Measurements from ENCODE around the gene ZRANB3. TPM values are rescaled to one million over a fixed set of nuclear protein-coding genes. Genes with fewer than 3 reads are reported as not detected.
"Not testable (repeated sequence)": the region's sequence is repeated elsewhere in the genome, so short reads cannot be mapped to it uniquely, and the experiment has no call there.

The ZRANB3 gene
- polyA plus RNA-seq, 4 donors, result 0.81 to 3.6 (median 3.0) TPM; not detected in 1

DNA sequence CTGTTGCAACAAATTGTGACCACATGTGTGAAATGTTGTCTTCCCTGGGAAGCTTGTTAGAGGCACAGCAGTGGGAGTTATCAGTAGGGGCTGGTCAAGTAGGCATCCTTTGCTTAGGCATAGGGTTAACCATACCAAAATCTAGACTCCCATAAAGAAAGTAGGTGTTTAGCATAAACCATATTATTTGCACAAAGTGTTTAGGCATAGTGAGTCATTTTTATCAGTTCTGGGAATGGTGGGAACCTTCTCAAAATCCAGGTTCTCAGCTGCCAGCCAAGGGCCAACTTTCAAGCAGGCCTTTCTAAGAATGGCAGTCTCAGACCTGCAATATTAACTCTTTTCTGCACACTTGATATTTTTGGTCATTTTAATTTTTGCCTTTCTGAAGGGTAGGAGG is 390.4 kb downstream of the ZRANB3 start:
- no peak for DNase-seq
- peaks cover 2 to 35% (median 13%) of the 10 kb centered on the region in 3 donors for H3K36me3 ChIP-seq (ENCODE audit: control insufficient read depth in 3 of 3, insufficient read depth in 2 of 3, low read depth in 1 of 3, low read length in 3 of 3)
- no peak overlapping the region for H3K27ac ChIP-seq (ENCODE audit: low read depth in 1 of 3, low read length in 2 of 3)
- no peaks in the 10 kb centered on the region for H3K27me3 ChIP-seq (ENCODE audit: control insufficient read depth in 3 of 3, insufficient read depth in 3 of 3, low read length in 3 of 3)
- no peak overlapping the region for H3K4me3 ChIP-seq (ENCODE audit: low read depth in 1 of 3, low read length in 3 of 3)
- H3K4me1 ChIP-seq (ENCODE audit: control insufficient read depth in 3 of 3, insufficient read depth in 2 of 3, low read depth in 1 of 3, low read length in 2 of 3), result no peaks in the 10 kb centered on the region
- peaks cover 0 to 12% of the 10 kb centered on the region in 2 donors for H3K9me3 ChIP-seq (ENCODE audit: control insufficient read depth in 2 of 2, insufficient read depth in 1 of 2, low read depth in 1 of 2, low read length in 1 of 2)
- FAIRE-seq, result no peak

DNA sequence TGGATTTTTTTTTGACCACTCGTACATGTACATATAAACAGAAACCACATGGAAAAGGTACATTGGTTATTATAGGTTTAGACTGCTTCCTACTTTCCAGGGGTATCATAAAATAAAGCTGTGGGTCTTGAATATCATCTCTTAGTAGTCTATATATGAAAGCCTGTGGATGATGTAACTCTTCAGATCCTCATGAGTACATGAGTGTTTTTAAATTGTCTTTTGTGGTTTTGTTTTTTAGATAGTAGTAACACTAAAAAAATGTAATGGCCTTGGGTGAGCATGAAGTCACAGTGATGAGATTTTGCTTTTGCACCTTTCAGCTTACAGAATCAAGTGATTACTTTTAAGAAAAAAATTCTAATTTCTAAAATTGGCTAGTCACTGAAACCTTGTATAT is 398.7 kb downstream of the ZRANB3 start:
- Histone ChIP-seq H3K27me3 (ENCODE audit: control insufficient read depth in 3 of 3, insufficient read depth in 3 of 3, low read length in 3 of 3) (no peaks in the 10 kb centered on the region), H3K36me3 (ENCODE audit: control insufficient read depth in 3 of 3, insufficient read depth in 2 of 3, low read depth in 1 of 3, low read length in 3 of 3) (peaks cover 2 to 25% (median 9%) of the 10 kb centered on the region in 3 donors), H3K27ac (ENCODE audit: low read depth in 1 of 3, low read length in 2 of 3) (no peak overlapping the region), H3K9me3 (ENCODE audit: control insufficient read depth in 2 of 2, insufficient read depth in 1 of 2, low read depth in 1 of 2, low read length in 1 of 2) (no peaks in the 10 kb centered on the region), H3K4me1 (ENCODE audit: control insufficient read depth in 3 of 3, insufficient read depth in 2 of 3, low read depth in 1 of 3, low read length in 2 of 3) (no peaks in the 10 kb centered on the region), H3K4me3 (ENCODE audit: low read depth in 1 of 3, low read length in 3 of 3) (no peak overlapping the region)
- DNase-seq (no peak), FAIRE-seq (no peak)
- 76 to 91% (median 91%) methylated on average over 1 of the region's 1 CpG for WGBS, 3 donors

DNA sequence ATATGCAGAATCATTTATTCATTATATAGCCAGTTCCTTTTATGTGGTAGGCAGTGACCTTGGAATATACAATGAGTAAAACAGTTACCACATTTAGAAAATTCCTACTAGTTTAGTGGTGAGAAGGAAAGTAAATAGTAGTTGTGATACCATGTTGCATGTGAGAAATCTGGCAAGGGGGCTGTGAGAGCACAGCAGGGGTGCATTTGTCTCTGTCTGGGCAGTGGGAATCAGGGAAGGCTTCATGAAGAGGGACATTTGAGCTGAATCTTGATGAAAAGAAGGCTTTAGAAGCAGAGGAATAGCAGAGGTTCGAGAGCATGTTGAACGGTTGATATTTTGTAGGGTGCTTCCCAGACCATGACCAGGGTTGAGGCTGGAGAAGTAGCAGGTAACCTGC is 400.3 kb downstream of the ZRANB3 start:
- no peaks in the 10 kb centered on the region for H3K4me1 ChIP-seq (ENCODE audit: control insufficient read depth in 3 of 3, insufficient read depth in 2 of 3, low read depth in 1 of 3, low read length in 2 of 3)
- FAIRE-seq (no peak), DNase-seq (no peak)
- no peak overlapping the region for H3K27ac ChIP-seq (ENCODE audit: low read depth in 1 of 3, low read length in 2 of 3)
- no peaks in the 10 kb centered on the region for H3K27me3 ChIP-seq (ENCODE audit: control insufficient read depth in 3 of 3, insufficient read depth in 3 of 3, low read length in 3 of 3)
- H3K9me3 ChIP-seq (ENCODE audit: control insufficient read depth in 2 of 2, insufficient read depth in 1 of 2, low read depth in 1 of 2, low read length in 1 of 2), result no peaks in the 10 kb centered on the region
- 94 to 98% (median 95%) methylated on average over 2 of the region's 2 CpGs for WGBS, 3 donors
- H3K4me3 ChIP-seq (ENCODE audit: low read depth in 1 of 3, low read length in 3 of 3), result no peak overlapping the region
- peaks cover 2 to 24% (median 10%) of the 10 kb centered on the region in 3 donors for H3K36me3 ChIP-seq (ENCODE audit: control insufficient read depth in 3 of 3, insufficient read depth in 2 of 3, low read depth in 1 of 3, low read length in 3 of 3)

DNA sequence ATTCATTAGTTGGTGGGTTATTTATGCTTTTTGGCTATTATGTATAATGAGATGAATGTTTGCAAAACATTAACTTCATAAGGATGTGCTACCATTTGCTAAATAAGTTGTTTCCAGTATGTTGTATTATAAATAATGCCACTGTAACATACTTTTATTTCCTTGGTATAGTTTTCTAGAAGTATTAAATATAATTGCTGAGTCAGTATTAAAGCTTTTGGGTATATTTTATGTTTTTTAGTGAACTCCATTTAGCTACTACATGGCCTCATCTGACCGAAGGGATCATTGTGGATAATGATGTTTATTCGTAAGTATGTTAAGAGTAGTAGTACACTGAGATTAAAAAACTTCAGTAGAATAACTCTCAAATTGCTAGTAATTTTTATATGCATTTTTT is 405.1 kb downstream of the ZRANB3 start:
- no peaks in the 10 kb centered on the region for H3K4me1 ChIP-seq (ENCODE audit: control insufficient read depth in 3 of 3, insufficient read depth in 2 of 3, low read depth in 1 of 3, low read length in 2 of 3)
- peaks cover 2 to 25% (median 7%) of the 10 kb centered on the region in 3 donors for H3K36me3 ChIP-seq (ENCODE audit: control insufficient read depth in 3 of 3, insufficient read depth in 2 of 3, low read depth in 1 of 3, low read length in 3 of 3)
- H3K27me3 ChIP-seq (ENCODE audit: control insufficient read depth in 3 of 3, insufficient read depth in 3 of 3, low read length in 3 of 3), result no peaks in the 10 kb centered on the region
- H3K27ac ChIP-seq (ENCODE audit: low read depth in 1 of 3, low read length in 2 of 3), result no peak overlapping the region
- DNase-seq, result no peak
- FAIRE-seq, result no peak
- 93 to 96% (median 96%) methylated on average over 2 of the region's 2 CpGs for WGBS, 3 donors
- H3K4me3 ChIP-seq (ENCODE audit: low read depth in 1 of 3, low read length in 3 of 3), result no peak overlapping the region
- H3K9me3 ChIP-seq (ENCODE audit: control insufficient read depth in 2 of 2, insufficient read depth in 1 of 2, low read depth in 1 of 2, low read length in 1 of 2), result no peaks in the 10 kb centered on the region

DNA sequence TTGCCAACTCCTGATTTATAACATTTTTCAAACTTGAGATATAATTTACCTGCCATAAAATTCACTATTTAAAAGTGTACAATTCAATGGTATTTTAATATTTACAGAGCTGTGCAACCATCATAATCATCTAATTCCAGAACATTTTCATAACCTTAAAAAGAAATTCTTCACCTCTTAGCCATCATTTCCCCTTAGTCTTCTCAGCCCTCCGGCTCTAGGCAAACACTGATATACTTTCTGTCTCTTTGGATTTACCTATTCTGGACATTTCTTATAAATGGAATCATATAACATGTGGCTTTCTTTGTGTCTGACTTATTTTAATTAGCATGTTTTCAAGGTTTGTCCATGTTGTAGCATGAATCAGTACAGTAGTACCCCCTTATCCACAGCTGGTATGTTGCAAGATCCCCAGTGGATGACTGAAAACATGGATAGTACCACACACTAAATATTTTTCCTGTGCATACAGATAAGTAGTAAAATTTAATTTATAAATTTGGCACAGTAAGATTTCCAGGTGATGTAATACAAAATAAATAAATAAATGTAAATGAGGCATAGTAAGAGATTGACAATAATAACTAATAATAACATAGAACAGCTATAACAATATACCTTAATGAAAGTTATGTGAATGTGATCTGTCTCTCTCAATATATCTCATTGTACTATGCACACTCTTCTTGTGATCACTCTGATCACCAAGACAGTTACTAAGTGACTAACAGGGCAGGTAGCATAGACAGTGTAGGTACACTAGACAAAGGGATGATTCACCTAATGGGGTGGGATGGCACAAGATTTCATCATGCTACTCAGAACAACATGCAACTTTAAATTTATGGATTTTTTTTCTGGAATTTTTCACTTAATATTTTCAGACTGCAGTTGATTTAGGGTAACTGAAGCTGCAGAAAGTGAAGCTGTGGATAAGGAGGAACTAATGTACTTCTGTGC is 405.8 kb downstream of the ZRANB3 start:
- H3K36me3 ChIP-seq (ENCODE audit: control insufficient read depth in 3 of 3, insufficient read depth in 2 of 3, low read depth in 1 of 3, low read length in 3 of 3), result peaks cover 2 to 22% (median 7%) of the 10 kb centered on the region in 3 donors

DNA sequence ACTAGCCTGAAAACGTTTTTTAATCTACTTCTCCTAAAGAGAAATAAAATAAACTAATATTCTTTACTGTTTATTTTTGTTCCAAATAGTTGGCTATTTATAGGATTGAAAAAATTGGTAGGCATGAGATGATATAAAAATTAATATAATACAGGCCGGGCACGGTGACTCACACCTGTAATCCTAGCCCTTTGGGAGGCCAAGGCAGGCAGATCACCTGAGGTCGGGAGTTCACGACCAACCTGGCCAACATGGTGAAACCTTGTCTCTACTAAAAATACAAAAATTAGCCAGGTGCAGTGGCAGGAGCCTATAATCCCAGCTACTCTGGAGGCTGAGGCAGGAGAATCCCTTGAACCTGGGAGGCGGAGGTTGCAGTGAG is 409.4 kb downstream of the ZRANB3 start:
- WGBS, 3 donors, result 85 to 92% (median 89%) methylated on average over 6 of the region's 6 CpGs
- peaks cover 0 to 13% (median 7%) of the 10 kb centered on the region in 3 donors for H3K36me3 ChIP-seq (ENCODE audit: control insufficient read depth in 3 of 3, insufficient read depth in 2 of 3, low read depth in 1 of 3, low read length in 3 of 3)
- H3K27me3 ChIP-seq (ENCODE audit: control insufficient read depth in 3 of 3, insufficient read depth in 3 of 3, low read length in 3 of 3); H3K9me3 ChIP-seq (ENCODE audit: control insufficient read depth in 2 of 2, insufficient read depth in 1 of 2, low read depth in 1 of 2, low read length in 1 of 2); H3K4me1 ChIP-seq (ENCODE audit: control insufficient read depth in 3 of 3, insufficient read depth in 2 of 3, low read depth in 1 of 3, low read length in 2 of 3); DNase-seq; H3K27ac ChIP-seq (ENCODE audit: low read depth in 1 of 3, low read length in 2 of 3); H3K4me3 ChIP-seq (ENCODE audit: low read depth in 1 of 3, low read length in 3 of 3); FAIRE-seq: not testable (repeated sequence)

More for the DNA sequence above, 405.8 kb downstream of the ZRANB3 start:
- 98 to 100% (median 100%) methylated on average over 1 of the region's 1 CpG for WGBS, 3 donors
- no peaks in the 10 kb centered on the region for H3K27me3 ChIP-seq (ENCODE audit: control insufficient read depth in 3 of 3, insufficient read depth in 3 of 3, low read length in 3 of 3)
- peak; percentile 64 for FAIRE-seq
- no peaks in the 10 kb centered on the region for H3K9me3 ChIP-seq (ENCODE audit: control insufficient read depth in 2 of 2, insufficient read depth in 1 of 2, low read depth in 1 of 2, low read length in 1 of 2)
- no peak overlapping the region for H3K27ac ChIP-seq (ENCODE audit: low read depth in 1 of 3, low read length in 2 of 3)
- H3K4me1 ChIP-seq (ENCODE audit: control insufficient read depth in 3 of 3, insufficient read depth in 2 of 3, low read depth in 1 of 3, low read length in 2 of 3), result no peaks in the 10 kb centered on the region
- no peak overlapping the region for H3K4me3 ChIP-seq (ENCODE audit: low read depth in 1 of 3, low read length in 3 of 3)
- no peak for DNase-seq

DNA sequence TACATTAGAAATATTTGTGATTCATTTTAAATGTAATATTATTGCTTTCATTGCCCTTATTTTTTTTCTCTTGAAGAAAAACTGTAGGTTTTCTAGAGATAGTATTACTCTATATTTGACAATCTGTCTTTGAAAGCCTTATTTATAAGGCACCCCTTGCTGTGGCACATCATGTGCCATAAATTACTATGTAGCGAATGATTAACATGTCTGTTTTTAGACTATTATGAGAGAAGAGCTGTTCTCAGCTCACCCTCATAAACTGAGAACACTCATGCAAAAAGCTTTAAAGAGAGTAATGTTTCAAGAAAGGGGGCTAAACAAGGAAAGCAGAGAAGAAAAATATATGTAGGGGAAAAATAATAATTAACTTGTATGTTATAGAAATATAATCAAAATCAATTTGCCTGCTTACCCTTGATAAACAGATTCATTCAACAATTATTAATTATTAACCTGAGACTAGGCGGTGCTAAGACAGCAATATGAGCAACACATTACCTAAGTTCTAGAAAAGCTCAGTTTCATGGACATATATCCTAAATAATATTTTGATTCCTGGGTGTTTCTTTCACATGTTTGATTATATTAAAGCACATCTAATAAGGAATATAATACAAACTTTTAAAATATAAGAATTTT is 409.9 kb downstream of the ZRANB3 start:
- FAIRE-seq (peak; percentile 33), DNase-seq (peak; percentile 26 to 40)
- 34 to 65% (median 51%) methylated on average over 2 of the region's 2 CpGs for WGBS, 3 donors
- Histone ChIP-seq H3K4me1 (ENCODE audit: control insufficient read depth in 3 of 3, insufficient read depth in 2 of 3, low read depth in 1 of 3, low read length in 2 of 3) (no peaks in the 10 kb centered on the region), H3K36me3 (ENCODE audit: control insufficient read depth in 3 of 3, insufficient read depth in 2 of 3, low read depth in 1 of 3, low read length in 3 of 3) (peaks cover 0 to 12% (median 5%) of the 10 kb centered on the region in 3 donors), H3K9me3 (ENCODE audit: control insufficient read depth in 2 of 2, insufficient read depth in 1 of 2, low read depth in 1 of 2, low read length in 1 of 2) (no peaks in the 10 kb centered on the region), H3K4me3 (ENCODE audit: low read depth in 1 of 3, low read length in 3 of 3) (no peak overlapping the region), H3K27me3 (ENCODE audit: control insufficient read depth in 3 of 3, insufficient read depth in 3 of 3, low read length in 3 of 3) (no peaks in the 10 kb centered on the region), H3K27ac (ENCODE audit: low read depth in 1 of 3, low read length in 2 of 3) (no peak overlapping the region)

DNA sequence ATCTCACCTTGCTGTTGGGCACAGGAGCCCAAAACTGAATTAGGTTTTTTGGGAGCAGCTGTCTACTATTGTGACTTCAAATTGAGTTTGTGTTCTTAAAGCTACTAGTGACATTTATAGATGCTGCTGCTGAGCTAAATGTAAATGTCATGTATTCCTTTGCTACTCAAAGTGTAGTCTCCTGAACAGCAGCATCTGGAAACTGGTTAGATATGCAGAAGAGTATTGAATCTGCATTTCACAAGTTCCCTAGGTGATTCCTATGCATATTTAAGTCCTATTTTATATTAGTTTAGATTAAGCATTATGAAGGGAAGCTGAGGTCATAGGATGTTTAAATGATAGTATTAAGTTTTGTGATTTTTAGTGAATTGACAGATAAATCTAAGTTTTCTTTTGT is 411.4 kb downstream of the ZRANB3 start:
- DNase-seq, result no peak
- FAIRE-seq, result no peak

More for the DNA sequence above, 411.4 kb downstream of the ZRANB3 start:
- no peak overlapping the region for H3K27ac ChIP-seq (ENCODE audit: low read depth in 1 of 3, low read length in 2 of 3)
- no peaks in the 10 kb centered on the region for H3K4me1 ChIP-seq (ENCODE audit: control insufficient read depth in 3 of 3, insufficient read depth in 2 of 3, low read depth in 1 of 3, low read length in 2 of 3)
- H3K27me3 ChIP-seq (ENCODE audit: control insufficient read depth in 3 of 3, insufficient read depth in 3 of 3, low read length in 3 of 3), result no peaks in the 10 kb centered on the region
- H3K9me3 ChIP-seq (ENCODE audit: control insufficient read depth in 2 of 2, insufficient read depth in 1 of 2, low read depth in 1 of 2, low read length in 1 of 2), result no peaks in the 10 kb centered on the region
- H3K36me3 ChIP-seq (ENCODE audit: control insufficient read depth in 3 of 3, insufficient read depth in 2 of 3, low read depth in 1 of 3, low read length in 3 of 3), result peaks cover 0 to 12% (median 3%) of the 10 kb centered on the region in 3 donors
- H3K4me3 ChIP-seq (ENCODE audit: low read depth in 1 of 3, low read length in 3 of 3), result no peak overlapping the region
